ENCODE measurements around the gene MGAT5.

MGAT5 gene, protein sequence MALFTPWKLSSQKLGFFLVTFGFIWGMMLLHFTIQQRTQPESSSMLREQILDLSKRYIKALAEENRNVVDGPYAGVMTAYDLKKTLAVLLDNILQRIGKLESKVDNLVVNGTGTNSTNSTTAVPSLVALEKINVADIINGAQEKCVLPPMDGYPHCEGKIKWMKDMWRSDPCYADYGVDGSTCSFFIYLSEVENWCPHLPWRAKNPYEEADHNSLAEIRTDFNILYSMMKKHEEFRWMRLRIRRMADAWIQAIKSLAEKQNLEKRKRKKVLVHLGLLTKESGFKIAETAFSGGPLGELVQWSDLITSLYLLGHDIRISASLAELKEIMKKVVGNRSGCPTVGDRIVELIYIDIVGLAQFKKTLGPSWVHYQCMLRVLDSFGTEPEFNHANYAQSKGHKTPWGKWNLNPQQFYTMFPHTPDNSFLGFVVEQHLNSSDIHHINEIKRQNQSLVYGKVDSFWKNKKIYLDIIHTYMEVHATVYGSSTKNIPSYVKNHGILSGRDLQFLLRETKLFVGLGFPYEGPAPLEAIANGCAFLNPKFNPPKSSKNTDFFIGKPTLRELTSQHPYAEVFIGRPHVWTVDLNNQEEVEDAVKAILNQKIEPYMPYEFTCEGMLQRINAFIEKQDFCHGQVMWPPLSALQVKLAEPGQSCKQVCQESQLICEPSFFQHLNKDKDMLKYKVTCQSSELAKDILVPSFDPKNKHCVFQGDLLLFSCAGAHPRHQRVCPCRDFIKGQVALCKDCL

DNA sequence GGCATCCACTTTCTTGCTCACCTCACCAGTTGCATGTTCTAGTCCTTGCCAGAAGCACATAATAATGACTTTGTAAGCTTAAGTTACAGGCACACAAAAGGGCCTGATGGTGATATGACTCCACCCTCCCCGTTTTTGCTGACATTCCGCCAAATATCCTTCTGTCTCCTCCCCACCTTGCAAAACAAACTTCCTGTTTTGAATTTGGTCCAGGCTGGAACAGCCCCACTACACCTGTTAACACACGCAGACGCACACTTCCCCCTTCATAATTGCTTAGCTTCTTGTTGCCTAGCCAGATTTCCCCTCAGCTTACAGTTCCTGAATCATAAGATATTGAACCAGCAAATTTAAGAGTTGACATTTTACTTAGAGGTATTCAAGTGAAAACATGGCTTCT lies at the start of gene MGAT5:
Gene MGAT5 (plus strand): TSS at position 269 of the 400 bp plus-strand sequence. CDS start 332 bp downstream, outside the sequence.
- no peak within 1 kb of the TSS for H3K4me3 ChIP-seq (ENCODE audit: low read length)
- DNase-seq (ENCODE audit: low read depth) = peak; percentile 46
- TF ChIP-seq, protein P1, sequence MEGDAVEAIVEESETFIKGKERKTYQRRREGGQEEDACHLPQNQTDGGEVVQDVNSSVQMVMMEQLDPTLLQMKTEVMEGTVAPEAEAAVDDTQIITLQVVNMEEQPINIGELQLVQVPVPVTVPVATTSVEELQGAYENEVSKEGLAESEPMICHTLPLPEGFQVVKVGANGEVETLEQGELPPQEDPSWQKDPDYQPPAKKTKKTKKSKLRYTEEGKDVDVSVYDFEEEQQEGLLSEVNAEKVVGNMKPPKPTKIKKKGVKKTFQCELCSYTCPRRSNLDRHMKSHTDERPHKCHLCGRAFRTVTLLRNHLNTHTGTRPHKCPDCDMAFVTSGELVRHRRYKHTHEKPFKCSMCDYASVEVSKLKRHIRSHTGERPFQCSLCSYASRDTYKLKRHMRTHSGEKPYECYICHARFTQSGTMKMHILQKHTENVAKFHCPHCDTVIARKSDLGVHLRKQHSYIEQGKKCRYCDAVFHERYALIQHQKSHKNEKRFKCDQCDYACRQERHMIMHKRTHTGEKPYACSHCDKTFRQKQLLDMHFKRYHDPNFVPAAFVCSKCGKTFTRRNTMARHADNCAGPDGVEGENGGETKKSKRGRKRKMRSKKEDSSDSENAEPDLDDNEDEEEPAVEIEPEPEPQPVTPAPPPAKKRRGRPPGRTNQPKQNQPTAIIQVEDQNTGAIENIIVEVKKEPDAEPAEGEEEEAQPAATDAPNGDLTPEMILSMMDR (IDR thresholded peaks at IDR 0.05; ENCODE audit: insufficient read depth, low read depth, low read length, missing control alignments) = no peak

DNA sequence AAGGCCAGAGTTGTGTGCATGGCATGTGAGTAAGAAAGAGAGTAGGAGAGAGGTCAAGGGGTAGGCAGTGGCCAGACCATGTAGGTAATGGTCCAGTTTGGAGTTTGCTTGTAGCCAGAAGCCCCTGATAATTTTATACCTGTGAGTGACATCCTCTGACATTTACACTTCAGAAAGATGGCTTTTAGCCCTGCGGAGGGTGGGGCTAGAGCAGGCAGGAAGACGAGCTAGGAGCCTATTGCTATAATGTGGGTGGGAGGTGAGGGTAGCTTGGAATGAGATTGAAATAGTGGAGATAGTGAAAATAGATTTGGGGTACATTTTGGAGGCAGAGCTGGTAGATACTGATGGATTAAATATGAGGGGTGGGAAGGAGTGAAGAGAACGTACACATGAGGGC lies 48.8 kb upstream of the MGAT5 start:
- no peak overlapping the region for H3K4me3 ChIP-seq (ENCODE audit: low read length)
- no peak for DNase-seq (ENCODE audit: low read depth)
- TF ChIP-seq, protein P1 (IDR thresholded peaks at IDR 0.05; ENCODE audit: insufficient read depth, low read depth, low read length, missing control alignments) = no peak

DNA sequence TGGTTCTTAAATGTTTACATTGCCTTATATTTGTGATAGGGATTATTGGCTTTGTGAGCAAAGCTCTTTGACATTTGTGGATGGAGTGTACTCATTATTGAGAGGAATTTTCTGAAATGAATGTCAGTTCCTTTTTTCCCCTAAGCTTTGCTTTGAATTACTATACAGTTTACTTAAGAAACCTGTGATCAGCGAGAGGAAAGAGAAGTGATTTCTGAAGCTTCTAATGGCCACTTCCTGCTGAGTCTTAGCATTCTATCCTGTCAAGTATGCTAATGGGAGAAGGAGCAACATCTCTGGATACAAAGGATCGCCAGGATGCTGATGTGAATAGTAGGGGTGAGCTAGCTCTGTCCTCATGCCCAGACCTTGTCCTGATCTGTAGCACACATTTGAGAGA lies 47.8 kb upstream of the MGAT5 start:
- no peak for DNase-seq (ENCODE audit: low read depth)
- H3K4me3 ChIP-seq (ENCODE audit: low read length) = no peak overlapping the region
- TF ChIP-seq, protein P1 (IDR thresholded peaks at IDR 0.05; ENCODE audit: insufficient read depth, low read depth, low read length, missing control alignments) = no peak

DNA sequence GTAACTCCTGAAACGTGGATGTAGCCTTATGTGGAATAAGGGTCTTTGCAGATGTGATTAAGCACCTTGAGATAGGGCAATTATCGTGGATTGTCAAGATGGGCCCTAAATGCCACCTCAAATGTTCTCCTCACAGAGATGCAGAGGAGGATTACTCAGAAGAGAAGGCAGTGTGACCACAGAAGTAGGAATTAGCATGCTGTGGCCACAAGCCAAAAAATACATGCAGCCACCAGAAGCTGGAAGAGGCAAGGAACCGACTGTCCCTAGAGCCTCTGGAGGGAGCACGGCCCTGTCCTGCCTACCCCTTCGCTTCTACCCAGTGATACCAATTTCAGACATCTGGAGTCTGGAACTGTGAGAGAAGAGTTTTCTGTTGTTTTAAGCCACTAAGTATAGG lies 47.3 kb upstream of the MGAT5 start:
- peak; percentile 42 for DNase-seq (ENCODE audit: low read depth)

DNA sequence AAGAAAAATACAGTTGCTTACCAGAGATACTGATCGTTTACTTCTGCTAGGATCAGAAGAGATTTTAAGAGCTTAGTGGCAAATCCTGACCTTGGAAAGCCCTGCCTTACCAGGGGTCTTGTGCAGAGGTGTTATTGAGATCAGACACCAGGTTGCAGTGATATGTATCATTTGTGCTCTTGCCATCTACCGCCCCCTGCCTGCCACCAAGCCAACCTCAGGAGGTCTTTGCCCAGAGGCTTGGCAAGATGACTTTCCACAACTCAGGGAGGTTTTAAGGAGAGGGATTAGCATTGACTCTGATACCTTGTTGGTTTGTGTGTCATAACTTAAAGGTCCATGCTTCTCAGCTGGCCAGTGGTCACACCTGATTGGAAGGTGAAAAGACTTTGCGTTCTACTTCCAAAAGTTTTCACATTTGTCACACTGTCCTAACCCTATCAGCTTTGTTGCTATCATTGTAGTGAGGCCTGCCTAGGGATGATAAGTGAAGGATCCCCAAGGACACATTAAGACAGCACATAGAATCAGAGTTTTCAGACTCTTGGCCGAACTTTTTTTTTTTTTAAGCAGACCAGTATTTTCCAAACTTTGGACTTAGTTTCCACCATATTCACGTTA lies 46.2 kb upstream of the MGAT5 start:
- DNase-seq (ENCODE audit: low read depth) = peak; percentile 78
- TF ChIP-seq, protein P1 (IDR thresholded peaks at IDR 0.05; ENCODE audit: insufficient read depth, low read depth, low read length, missing control alignments) = peak; percentile 78
- H3K4me3 ChIP-seq (ENCODE audit: low read length) = no peak overlapping the region

More for the DNA sequence above, 47.3 kb upstream of the MGAT5 start:
- TF ChIP-seq, protein P1 (IDR thresholded peaks at IDR 0.05; ENCODE audit: insufficient read depth, low read depth, low read length, missing control alignments) = no peak
- no peak overlapping the region for H3K4me3 ChIP-seq (ENCODE audit: low read length)

DNA sequence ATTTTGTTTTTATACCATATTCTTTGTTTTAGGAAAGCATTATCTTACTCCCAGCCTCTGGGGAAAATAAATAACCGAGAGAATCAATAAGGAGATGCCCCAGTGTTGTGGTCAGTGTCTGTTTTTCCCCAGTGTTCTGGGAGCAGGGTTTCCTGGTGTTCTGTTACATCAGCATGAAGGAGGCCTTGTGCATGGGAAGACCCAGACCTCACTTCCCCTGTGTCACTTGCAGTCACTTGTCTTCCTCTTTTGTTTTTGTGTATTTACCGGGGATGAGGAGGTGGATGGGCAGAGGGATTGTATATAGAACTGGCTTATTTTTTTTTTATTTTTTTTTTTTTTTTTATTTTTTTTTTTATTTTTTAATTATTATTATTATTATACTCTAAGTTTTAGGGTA lies 45.0 kb upstream of the MGAT5 start:
- TF ChIP-seq, protein P1 (IDR thresholded peaks at IDR 0.05; ENCODE audit: insufficient read depth, low read depth, low read length, missing control alignments) = no peak
- no peak for DNase-seq (ENCODE audit: low read depth)
- no peak overlapping the region for H3K4me3 ChIP-seq (ENCODE audit: low read length)

Measured in epithelial cell of esophagus (primary cell).